ENCODE results near the gene TMEM14B. TPM values are rescaled to one million over a fixed set of nuclear protein-coding genes. Genes with fewer than 3 reads are reported as not detected.

TMEM14B gene
- 120 and 171 TPM in 2 replicates for total RNA-seq (2011; cell fraction: chromatin; rRNA removed; ENCODE audit: low replicate concordance)
- 123 and 128 TPM in 2 replicates for total RNA-seq (2011; cell fraction: nucleolus; rRNA removed)
- 191 and 263 TPM in 2 replicates for total RNA-seq (2011; cell fraction: nucleoplasm; rRNA removed)
- total RNA-seq (2014; rRNA removed): 149 and 174 TPM in 2 replicates
- total RNA-seq (2014; rRNA removed; fragmentation: Illumina TruSeq; extraction: Trizol): 263 and 285 TPM in 2 replicates
- 181 and 217 TPM in 2 replicates for total RNA-seq (2015; rRNA removed; fragmentation: Illumina TruSeq; extraction: Trizol)
- 211 and 214 TPM in 2 replicates for total RNA-seq (2021)
- 247 and 349 TPM in 2 replicates for polyA plus RNA-seq (2011; rRNA removed)
- polyA plus RNA-seq (2011; cell fraction: cytosol; rRNA removed): 133 and 189 TPM in 2 replicates
- 63.2 and 95.0 TPM in 2 replicates for polyA plus RNA-seq (2011; cell fraction: nucleus; rRNA removed)
- polyA plus RNA-seq (2012): 154 and 229 TPM in 2 replicates
- 198 and 252 TPM in 2 replicates for polyA plus RNA-seq (2014; fragmentation: Illumina TruSeq; extraction: Trizol)
- polyA plus RNA-seq (2014; fragmentation: Nextera tagmentation; extraction: Ambion mirVana): 100 to 1,000 TPM; 777 to 862 TPM
- 271 and 298 TPM in 2 replicates for polyA plus RNA-seq (2014; rRNA removed)
- polyA minus RNA-seq (2011; rRNA and poly(A)+ RNA removed): 116 and 118 TPM in 2 replicates
- polyA minus RNA-seq (2011; cell fraction: cytosol; rRNA and poly(A)+ RNA removed): 39.9 and 48.1 TPM in 2 replicates
- polyA minus RNA-seq (2011; cell fraction: nucleus; rRNA and poly(A)+ RNA removed): 44.7 and 82.3 TPM in 2 replicates
- Bru-seq, nascent RNA: percentile 95 among the genes with signal in this experiment
- percentile 95 among the genes with signal in this experiment for BruChase-seq, experiment 1, labeled RNA remaining after a 2-hour chase
- BruChase-seq, experiment 2, labeled RNA remaining after a 6-hour chase: percentile 91 among the genes with signal in this experiment
- long read RNA-seq, experiment 1, transcript TMEM14B-202 (6 exons, 975 nt): major isoform, 273 of 377 reads
- long read RNA-seq, experiment 1, transcript TMEM14B-201 (5 exons, 787 nt): minor isoform, 60 of 377 reads
- long read RNA-seq, experiment 1, partial matches to known transcripts: 12 of 377 reads
- long read RNA-seq, experiment 1, other reads (novel, unspliced or antisense): 25 of 377 reads
- long read RNA-seq, experiment 2, transcript TMEM14B-202 (6 exons, 975 nt): major isoform, 118 of 236 reads
- long read RNA-seq, experiment 2, transcript TMEM14B-201 (5 exons, 787 nt): minor isoform, 27 of 236 reads
- long read RNA-seq, experiment 2, partial matches to known transcripts: 50 of 236 reads
- long read RNA-seq, experiment 2, other reads (novel, unspliced or antisense): 37 of 236 reads
- long read RNA-seq, experiment 3, transcript TMEM14B-201 (5 exons, 787 nt): minor isoform, 37 of 256 reads
- long read RNA-seq, experiment 3, transcript TMEM14B-202 (6 exons, 975 nt): major isoform, 191 of 256 reads
- long read RNA-seq, experiment 3, partial matches to known transcripts: 9 of 256 reads
- long read RNA-seq, experiment 3, other reads (novel, unspliced or antisense): 15 of 256 reads

GRCh38 chr6:10747251-10747972, at the start of gene TMEM14B:
Gene TMEM14B (plus strand): TSS chr6:10747805. CDS start chr6:10749246, 1,441 bp downstream.
- no peaks in the 10 kb centered on the region for H3K27me3 ChIP-seq (ENCODE audit: control insufficient read depth in 2 of 2, insufficient read depth in 2 of 2, low read length in 2 of 2)
- ATAC-seq (peak; percentile 94), DNase-seq (ENCODE audit: extremely low read depth in 1 of 4, low spot score in 3 of 4) (peak; percentile 99 to 100 (median 100)), FAIRE-seq (peak; percentile 93)
- ChIA-PET CTCF (ENCODE audit: low intra/inter-chr PET ratio) (interaction anchor here (0.7 kb wide), 1 partner anchor 22 kb away, joined by 3 read pairs; no protein-coding TSS in a partner anchor), POLR2A (interaction anchor here (0.8 to 3.6 kb wide), 8 partner anchors 10 to 73 kb away, joined by 3 to 13 read pairs (median 4); partner anchors contain the start of genes C6orf52, PAK1IP1 and TMEM14C)
- H2AFZ ChIP-seq (ENCODE audit: low read depth, low read length): peak within 1 kb of the TSS; percentile 91
- no peaks in the 10 kb centered on the region for H3K9me3 ChIP-seq (replicated peaks; ENCODE audit: control insufficient read depth, insufficient read depth, low read depth, low read length)
- BruUV-seq (replicated peaks): no TSS peak
- peak within 1 kb of the TSS; percentile 84 for H3K4me2 ChIP-seq (ENCODE audit: insufficient read depth, low read length)
- peaks cover 30% of the 10 kb centered on the region for H3K36me3 ChIP-seq (ENCODE audit: control insufficient read depth, insufficient read depth, low read length)
- peak within 1 kb of the TSS; percentile 81 to 89 for H3K9ac ChIP-seq (ENCODE audit: insufficient read depth in 1 of 2, low read depth in 2 of 2, low read length in 2 of 2)
- 2% methylated on average over 49 of the region's 52 CpGs for WGBS (ENCODE audit: insufficient coverage, low coverage, missing lambda C conversion rate)
- peak within 1 kb of the TSS; percentile 57 for H3K4me3 ChIP-seq
- peaks cover 28 to 51% of the 10 kb centered on the region in 2 experiments for H3K4me1 ChIP-seq (replicated peaks in 1 of 2; ENCODE audit: control insufficient read depth in 2 of 2, insufficient read depth in 2 of 2, low read length in 2 of 2)
- in situ Hi-C loops (cut with MboI) (no loop called here), intact Hi-C loops (cut with micrococcal nuclease) (loop anchor here (1.0 to 5.0 kb wide), 4 partner anchors 24 to 53 kb away; partner anchors contain the start of genes C6orf52 and PAK1IP1)
- peaks cover 48% of the 10 kb centered on the region for H3K79me2 ChIP-seq (ENCODE audit: control insufficient read depth, insufficient read depth, low read length)
- H3K27ac ChIP-seq (ENCODE audit: extremely low read depth, low read depth, low read length): peak within 1 kb of the TSS; percentile 75
- H4K20me1 ChIP-seq (replicated peaks; ENCODE audit: control insufficient read depth, insufficient read depth, low read length): peaks cover 15% of the 10 kb centered on the region
- no peaks in the 10 kb centered on the region for H3K9me1 ChIP-seq (ENCODE audit: control insufficient read depth, insufficient read depth, low read length)
- TF ChIP-seq THAP7 (CRISPR knock-in tag; IDR thresholded peaks at IDR 0.05) (no peak), CEBPB (tag; IDR thresholded peaks at IDR 0.05) (peak; percentile 95), ELF1 (tag; IDR thresholded peaks at IDR 0.05) (peak; percentile 75), CHAMP1 (IDR thresholded peaks at IDR 0.05) (peak; percentile 33; the same call in 1 of the 2 replicates), POLR2H (tag; IDR thresholded peaks at IDR 0.05; ENCODE audit: low read depth) (peak; percentile 79), NFXL1 (CRISPR knock-in tag; IDR thresholded peaks at IDR 0.05) (no peak), BRF1 (IDR thresholded peaks at IDR 0.05; ENCODE audit: borderline replicate concordance, extremely low read depth, insufficient read length) (no peak), ZNF124 (CRISPR knock-in tag; IDR thresholded peaks at IDR 0.05) (no peak), MCM2 (IDR thresholded peaks at IDR 0.05; ENCODE audit: low read depth) (no peak), ZKSCAN1 (IDR thresholded peaks at IDR 0.05; ENCODE audit: low read depth, low read length) (no peak), ZNF282 (CRISPR knock-in tag; IDR thresholded peaks at IDR 0.05) (no peak), ZEB2 (IDR thresholded peaks at IDR 0.05) (no peak), MEIS2 (IDR thresholded peaks at IDR 0.05; ENCODE audit: partially characterized antibody) (peak; percentile 87)
